SK-N-SH (cell line): Measurements from ENCODE around the gene TMEM92. TPM values are rescaled to one million over a fixed set of nuclear protein-coding genes. Genes with fewer than 3 reads are reported as not detected.

ENCODE experiments used
- CTCF ChIA-PET: fragments of 300-600, 350-600 bp; formaldehyde crosslinking; extraction: SDS; loops from one replicate; lab custom pipeline; 2021; lab: Yijun Ruan, JAX
- POLR2A ChIA-PET: fragments of 350-600 bp; sonication (Branson Sonifier 250); formaldehyde crosslinking; extraction: SDS; loops from one replicate; lab custom pipeline; 2020; ENCODE audit warnings: antibody characterized with exemption, inconsistent platforms; lab: Yijun Ruan, JAX
- DNase-seq: peaks from one replicate; pipeline ENCODE4 v3.0.0; 2012
- H2AFZ ChIP-seq: fragments of 200-600 bp; sonication (generic); 2 replicates; pipeline ENCODE4 v1.8.1; 2016; ENCODE audit warnings: antibody characterized with exemption, mild to moderate bottlenecking, low read depth
- H3F3A ChIP-seq: fragments of 200-600 bp; sonication (generic); replicated peaks from 2 replicates; pipeline ENCODE3; 2016; ENCODE audit warnings: antibody characterized with exemption, mild to moderate bottlenecking; ENCODE audit not compliant: insufficient read depth
- H3K27ac ChIP-seq, 2 experiments: fragments of 200-500 bp in 1 of 2; fragments of 200-600 bp in 1 of 2; sonication (Bioruptor generic) in 1 of 2; sonication (generic), shearing (Covaris generic) in 1 of 2; 2 replicates each; pipeline versions ENCODE4 v1.5.1 to v1.6.1; 2014 to 2016; ENCODE audit warnings: low read depth in 2 of 2, inconsistent platforms in 1 of 2, low read length in 1 of 2, mild to moderate bottlenecking in 1 of 2, mixed read lengths in 1 of 2
- H3K27me3 ChIP-seq: fragments of 200-600 bp; sonication (generic), shearing (Covaris generic); 2 replicates; pipeline ENCODE4 v1.6.1; 2016; ENCODE audit warnings: mixed run types; ENCODE audit not compliant: insufficient read depth
- H3K36me3 ChIP-seq, 2 experiments: fragments of 200-500 bp in 1 of 2; fragments of 200-600 bp in 1 of 2; sonication (Bioruptor generic) in 1 of 2; sonication (generic) in 1 of 2; replicated peaks in 1 of 2; 2 replicates each; pipeline versions ENCODE3 to v1.5.1; 2014 to 2016; ENCODE audit warnings: low read length in 1 of 2, mild to moderate bottlenecking in 1 of 2; ENCODE audit not compliant: insufficient read depth in 2 of 2, control insufficient read depth in 1 of 2
- H3K4me1 ChIP-seq, 2 experiments: fragments of 200-500 bp in 1 of 2; fragments of 200-600 bp in 1 of 2; sonication (Bioruptor generic) in 1 of 2; sonication (generic), shearing (Covaris generic) in 1 of 2; 2 replicates each; pipeline versions ENCODE4 v1.5.1 to v1.6.1; 2014 to 2016; ENCODE audit warnings: low read depth in 1 of 2, low read length in 1 of 2, mixed run types in 1 of 2; ENCODE audit not compliant: insufficient read depth in 2 of 2, control insufficient read depth in 1 of 2
- H3K4me2 ChIP-seq: fragments of 200-600 bp; sonication (generic), shearing (Covaris generic); 2 replicates; pipeline ENCODE4 v1.6.1; 2017; ENCODE audit warnings: mixed run types
- H3K4me3 ChIP-seq, 2 experiments: fragments of 200-500 bp in 1 of 2; fragments of 200-600 bp in 1 of 2; sonication (Bioruptor generic) in 1 of 2; sonication (generic), shearing (Covaris generic) in 1 of 2; 2 replicates each; pipeline versions ENCODE4 v1.5.1 to v1.8.1; 2014 to 2016; ENCODE audit warnings: low read depth in 2 of 2, inconsistent platforms in 1 of 2, low read length in 1 of 2, mild to moderate bottlenecking in 1 of 2, mixed read lengths in 1 of 2, moderate library complexity in 1 of 2
- H3K79me2 ChIP-seq: fragments of 200-600 bp; sonication (generic); 2 replicates; pipeline ENCODE4 v1.8.1; 2017; ENCODE audit warnings: mild to moderate bottlenecking; ENCODE audit not compliant: insufficient read depth
- H3K9ac ChIP-seq: fragments of 200-600 bp; sonication (generic); 2 replicates; pipeline ENCODE4 v1.6.1; 2017; ENCODE audit warnings: mixed run types
- H3K9me2 ChIP-seq: fragments of 200-600 bp; sonication (generic); 2 replicates; pipeline ENCODE4 v1.6.1; 2017; ENCODE audit warnings: mixed run types
- H3K9me3 ChIP-seq: fragments of 200-600 bp; sonication (generic); 2 replicates; pipeline ENCODE4 v1.6.1; 2017; ENCODE audit warnings: mixed run types, mild to moderate bottlenecking, moderate library complexity
- H4K20me1 ChIP-seq: fragments of 200-600 bp; sonication (generic); 2 replicates; pipeline ENCODE4 v1.6.1; 2017; ENCODE audit warnings: mild to moderate bottlenecking, mixed run types; ENCODE audit not compliant: insufficient read depth
- EP300 ChIP-seq, 2 experiments: IDR thresholded peaks; 2 replicates each; pipeline versions ENCODE4 v1.4.0 to v1.6.1; 2012; ENCODE audit warnings: borderline replicate concordance in 1 of 2, low read depth in 1 of 2, low read length in 1 of 2
- MEF2A ChIP-seq: IDR thresholded peaks from 2 replicates; pipeline ENCODE4 v1.4.0; 2012; ENCODE audit warnings: low read depth, borderline replicate concordance
- SIN3A ChIP-seq: IDR thresholded peaks from 2 replicates; pipeline ENCODE4 v1.6.1; 2012; ENCODE audit warnings: low read depth, mild to moderate bottlenecking, low read length, moderate library complexity, borderline replicate concordance
- USF2 ChIP-seq: fragments of 150-350 bp; IDR thresholded peaks from 2 replicates; pipeline ENCODE4 v1.6.1; 2017; ENCODE audit warnings: antibody characterized with exemption, low read length, low read depth, borderline replicate concordance
- ZBTB33 ChIP-seq: IDR thresholded peaks from 2 replicates; pipeline ENCODE4 v1.4.0; 2012; ENCODE audit warnings: low read depth, borderline replicate concordance
- WGBS: methylation state at CpG from one replicate; pipeline ENCODE4 v1.1.6; 2017; ENCODE audit warnings: low lambda C conversion rate; 5-methylcytosine and 5-hydroxymethylcytosine counted together
- polyA plus RNA-seq, 3 experiments: library from polyadenylated mRNA; depleted of rRNA; stranded (reverse); fragments of >200 nt; gene quantifications; 2 replicates each; pipeline ENCODE4 v1.2.3, GENCODE V29; 2012
- TF ChIP-seq, protein P1 (sequence below): fragments of 200-600 bp; sonication (generic); IDR thresholded peaks from 2 replicates; pipeline ENCODE4 v1.6.1; 2017; ENCODE audit warnings: antibody characterized with exemption, mild to moderate bottlenecking, moderate library complexity

Gene TMEM92
- polyA plus RNA-seq, 1 of the 3 experiments (the other 2 are of a cell fraction): 0.46 TPM

DNA sequence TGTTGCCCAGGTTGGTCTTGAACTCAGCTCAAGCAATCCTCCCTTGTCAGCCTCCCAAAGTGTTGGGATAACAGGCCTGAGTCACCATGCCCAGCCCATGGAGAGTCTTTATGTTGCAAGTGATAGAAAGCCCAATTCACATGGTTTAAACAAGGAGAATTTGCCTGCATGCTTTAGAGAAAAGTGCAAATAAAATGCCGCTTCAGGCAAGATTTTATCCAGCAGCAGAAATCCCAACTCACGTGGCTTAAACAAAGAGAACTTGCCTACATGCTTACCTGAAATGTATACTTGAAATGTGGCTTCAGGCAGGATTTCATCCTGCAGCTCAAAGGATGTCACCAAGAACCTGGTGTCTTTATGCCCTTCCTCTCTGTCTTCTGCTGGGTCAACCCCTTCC lies 42.9 kb downstream of the TMEM92 start (continued):
- TF ChIP-seq ZBTB33: no peak
- TF ChIP-seq, protein P1, sequence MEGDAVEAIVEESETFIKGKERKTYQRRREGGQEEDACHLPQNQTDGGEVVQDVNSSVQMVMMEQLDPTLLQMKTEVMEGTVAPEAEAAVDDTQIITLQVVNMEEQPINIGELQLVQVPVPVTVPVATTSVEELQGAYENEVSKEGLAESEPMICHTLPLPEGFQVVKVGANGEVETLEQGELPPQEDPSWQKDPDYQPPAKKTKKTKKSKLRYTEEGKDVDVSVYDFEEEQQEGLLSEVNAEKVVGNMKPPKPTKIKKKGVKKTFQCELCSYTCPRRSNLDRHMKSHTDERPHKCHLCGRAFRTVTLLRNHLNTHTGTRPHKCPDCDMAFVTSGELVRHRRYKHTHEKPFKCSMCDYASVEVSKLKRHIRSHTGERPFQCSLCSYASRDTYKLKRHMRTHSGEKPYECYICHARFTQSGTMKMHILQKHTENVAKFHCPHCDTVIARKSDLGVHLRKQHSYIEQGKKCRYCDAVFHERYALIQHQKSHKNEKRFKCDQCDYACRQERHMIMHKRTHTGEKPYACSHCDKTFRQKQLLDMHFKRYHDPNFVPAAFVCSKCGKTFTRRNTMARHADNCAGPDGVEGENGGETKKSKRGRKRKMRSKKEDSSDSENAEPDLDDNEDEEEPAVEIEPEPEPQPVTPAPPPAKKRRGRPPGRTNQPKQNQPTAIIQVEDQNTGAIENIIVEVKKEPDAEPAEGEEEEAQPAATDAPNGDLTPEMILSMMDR: no peak
- TF ChIP-seq SIN3A: no peak
- no peak for TF ChIP-seq EP300 (IDR thresholded peaks at IDR 0.05; ENCODE audit: borderline replicate concordance in 1 of 2, low read depth in 1 of 2, low read length in 1 of 2)

DNA sequence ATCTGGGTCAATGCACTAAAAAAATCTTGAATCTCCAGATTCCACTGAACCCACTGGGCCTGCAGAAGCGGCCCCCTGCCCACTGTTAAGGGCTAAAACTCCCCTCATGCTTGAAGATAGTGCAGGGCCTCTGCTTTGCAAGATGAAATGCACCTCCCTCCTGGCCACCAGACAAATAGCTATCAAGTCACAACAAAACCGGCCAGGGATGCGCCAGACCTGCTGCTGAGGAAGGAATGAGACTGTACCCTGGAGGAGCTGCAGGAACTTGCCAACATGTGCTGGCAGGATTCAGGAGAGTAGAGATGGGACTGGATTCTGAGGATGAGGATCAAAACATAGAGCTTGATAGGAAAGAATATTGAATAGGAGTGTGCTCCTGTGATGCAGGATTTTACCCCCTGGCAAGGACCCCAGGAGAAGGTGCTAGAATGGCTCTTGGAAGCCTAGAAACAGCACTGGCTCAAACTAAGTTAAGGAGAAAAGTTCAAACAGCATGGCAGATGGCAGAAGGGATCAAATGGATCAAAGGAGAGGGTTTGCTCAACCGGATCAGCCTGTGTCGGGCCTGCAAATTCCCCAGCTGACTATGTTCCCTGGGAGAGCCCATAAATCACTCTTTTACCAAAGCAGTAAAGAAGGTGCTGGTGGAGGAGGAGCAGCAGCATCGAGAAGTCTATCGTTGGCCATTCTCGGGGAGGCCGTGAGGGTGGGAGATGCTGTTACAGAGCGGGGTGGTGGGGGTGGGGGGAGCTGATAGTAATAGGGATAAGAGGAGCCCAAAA lies 44.4 kb downstream of the TMEM92 start:
- Histone ChIP-seq H3K79me2 (no peaks in the 10 kb centered on the region), H3F3A (peaks cover 11% of the 10 kb centered on the region), H3K36me3 (no peaks in the 10 kb centered on the region), H3K9ac (no peak overlapping the region), H2AFZ (no peak overlapping the region), H3K9me3 (no peaks in the 10 kb centered on the region), H3K27me3 (no peaks in the 10 kb centered on the region), H3K9me2 (no peaks in the 10 kb centered on the region), H3K4me2 (no peak overlapping the region), H4K20me1 (no peaks in the 10 kb centered on the region), H3K27ac (no peak overlapping the region), H3K4me1 (no peaks in the 10 kb centered on the region; a peak in 1 of 4 replicates), H3K4me3 (no peak overlapping the region)
- no peak for DNase-seq
- TF ChIP-seq EP300 (IDR thresholded peaks at IDR 0.05; ENCODE audit: borderline replicate concordance in 1 of 2, low read depth in 1 of 2, low read length in 1 of 2) (no peak), MEF2A (no peak), USF2 (no peak)
- 94% methylated on average over 10 of the region's 10 CpGs for WGBS
- POLR2A ChIA-PET: no interaction called here
- CTCF ChIA-PET: interaction anchor here (0.8 to 5.6 kb wide), 9 partner anchors 10 to 179 kb away, joined by 3 to 54 read pairs (median 4); partner anchors contain the start of gene COL1A1
